Measurements from ENCODE around the gene XPO6.
"Not testable (repeated sequence)": the region's sequence is repeated elsewhere in the genome, so short reads cannot be mapped to it uniquely, and the experiment has no call there.

Gene XPO6

GRCh38 chr16:28255838-28256237 is 44.1 kb upstream of the XPO6 start:
- no peaks in the 10 kb centered on the region for H3K9me3 ChIP-seq (ENCODE audit: insufficient read depth, low read depth, low read length)
- no peaks in the 10 kb centered on the region for H4K20me1 ChIP-seq (ENCODE audit: insufficient read depth, low read length, poor library complexity, severe bottlenecking)
- H3K9me2 ChIP-seq (replicated peaks; ENCODE audit: low read depth, low read length): no peaks in the 10 kb centered on the region
- no peak overlapping the region for H3K4me2 ChIP-seq (ENCODE audit: low read depth, low read length, poor library complexity, severe bottlenecking)
- H3K36me3 ChIP-seq (ENCODE audit: insufficient read depth, low read length): no peaks in the 10 kb centered on the region
- no peaks in the 10 kb centered on the region for H3F3A ChIP-seq (ENCODE audit: low read depth)
- H2AFZ ChIP-seq (ENCODE audit: low read length): no peak overlapping the region
- H3K4me3 ChIP-seq (ENCODE audit: low read length, poor library complexity, severe bottlenecking): no peak overlapping the region
- H3K27me3 ChIP-seq (ENCODE audit: insufficient read depth, low read length, poor library complexity, severe bottlenecking): no peaks in the 10 kb centered on the region
- no peak overlapping the region for H3K9ac ChIP-seq (ENCODE audit: low read depth, low read length, poor library complexity, severe bottlenecking)
- no peaks in the 10 kb centered on the region for H3K4me1 ChIP-seq (ENCODE audit: insufficient read depth, low read length, poor library complexity, severe bottlenecking)
- no peaks in the 10 kb centered on the region for H3K79me2 ChIP-seq (ENCODE audit: insufficient read depth, low read length)
- no peak for TF ChIP-seq CTCF (conservative IDR thresholded peaks at IDR 0.05; ENCODE audit: low read length)
- no peak for TF ChIP-seq EZH2phosphoT487 (IDR thresholded peaks at IDR 0.05; ENCODE audit: borderline replicate concordance)

GRCh38 chr16:28254158-28254557 is 42.4 kb upstream of the XPO6 start:
- Histone ChIP-seq H3K27me3 (ENCODE audit: insufficient read depth, low read length, poor library complexity, severe bottlenecking) (no peaks in the 10 kb centered on the region), H3K9me2 (replicated peaks; ENCODE audit: low read depth, low read length) (no peaks in the 10 kb centered on the region), H3K9ac (ENCODE audit: low read depth, low read length, poor library complexity, severe bottlenecking) (no peak overlapping the region), H3K4me1 (ENCODE audit: insufficient read depth, low read length, poor library complexity, severe bottlenecking) (no peaks in the 10 kb centered on the region), H4K20me1 (ENCODE audit: insufficient read depth, low read length, poor library complexity, severe bottlenecking) (no peaks in the 10 kb centered on the region), H3K9me3 (ENCODE audit: insufficient read depth, low read depth, low read length) (no peaks in the 10 kb centered on the region), H2AFZ (ENCODE audit: low read length) (no peak overlapping the region), H3K4me3 (ENCODE audit: low read length, poor library complexity, severe bottlenecking) (no peak overlapping the region), H3F3A (ENCODE audit: low read depth) (no peaks in the 10 kb centered on the region), H3K36me3 (ENCODE audit: insufficient read depth, low read length) (no peaks in the 10 kb centered on the region), H3K4me2 (ENCODE audit: low read depth, low read length, poor library complexity, severe bottlenecking) (no peak overlapping the region), H3K79me2 (ENCODE audit: insufficient read depth, low read length) (no peaks in the 10 kb centered on the region)
- no peak for TF ChIP-seq CTCF (conservative IDR thresholded peaks at IDR 0.05; ENCODE audit: low read length)
- no peak for TF ChIP-seq EZH2phosphoT487 (IDR thresholded peaks at IDR 0.05; ENCODE audit: borderline replicate concordance)

- no peaks in the 10 kb centered on the region for H3K4me1 ChIP-seq (ENCODE audit: insufficient read depth, low read length, poor library complexity, severe bottlenecking)
- no peak overlapping the region for H2AFZ ChIP-seq (ENCODE audit: low read length)
- TF ChIP-seq CTCF (conservative IDR thresholded peaks at IDR 0.05; ENCODE audit: low read length): no peak
- no peak for TF ChIP-seq EZH2phosphoT487 (IDR thresholded peaks at IDR 0.05; ENCODE audit: borderline replicate concordance)
- no peak overlapping the region for H3K9ac ChIP-seq (ENCODE audit: low read depth, low read length, poor library complexity, severe bottlenecking)
- H3K79me2 ChIP-seq (ENCODE audit: insufficient read depth, low read length): no peaks in the 10 kb centered on the region
- H4K20me1 ChIP-seq (ENCODE audit: insufficient read depth, low read length, poor library complexity, severe bottlenecking): no peaks in the 10 kb centered on the region
- no peaks in the 10 kb centered on the region for H3K36me3 ChIP-seq (ENCODE audit: insufficient read depth, low read length)
- H3K9me2 ChIP-seq (replicated peaks; ENCODE audit: low read depth, low read length): no peaks in the 10 kb centered on the region
- H3K27me3 ChIP-seq (ENCODE audit: insufficient read depth, low read length, poor library complexity, severe bottlenecking): no peaks in the 10 kb centered on the region
- H3F3A ChIP-seq (ENCODE audit: low read depth): no peaks in the 10 kb centered on the region
- H3K9me3 ChIP-seq (ENCODE audit: insufficient read depth, low read depth, low read length): no peaks in the 10 kb centered on the region
- no peak overlapping the region for H3K4me2 ChIP-seq (ENCODE audit: low read depth, low read length, poor library complexity, severe bottlenecking)
- H3K4me3 ChIP-seq (ENCODE audit: low read length, poor library complexity, severe bottlenecking): no peak overlapping the region
These were observed 39.2 kb upstream of the XPO6 start for GRCh38 chr16:28250999-28251398.

GRCh38 chr16:28249483-28249882 is 37.7 kb upstream of the XPO6 start:
- H3K4me2 ChIP-seq (ENCODE audit: low read depth, low read length, poor library complexity, severe bottlenecking); H3K9ac ChIP-seq (ENCODE audit: low read depth, low read length, poor library complexity, severe bottlenecking); H3K9me3 ChIP-seq (ENCODE audit: insufficient read depth, low read depth, low read length); H3K9me2 ChIP-seq (replicated peaks; ENCODE audit: low read depth, low read length); H3K27me3 ChIP-seq (ENCODE audit: insufficient read depth, low read length, poor library complexity, severe bottlenecking); H4K20me1 ChIP-seq (ENCODE audit: insufficient read depth, low read length, poor library complexity, severe bottlenecking); H3K4me1 ChIP-seq (ENCODE audit: insufficient read depth, low read length, poor library complexity, severe bottlenecking); H3K79me2 ChIP-seq (ENCODE audit: insufficient read depth, low read length); H2AFZ ChIP-seq (ENCODE audit: low read length); H3F3A ChIP-seq (ENCODE audit: low read depth); H3K4me3 ChIP-seq (ENCODE audit: low read length, poor library complexity, severe bottlenecking); H3K36me3 ChIP-seq (ENCODE audit: insufficient read depth, low read length): not testable (repeated sequence)
